IMR-90 (cell line): Measurements from ENCODE around the gene MAB21L1. TPM values are rescaled to one million over a fixed set of nuclear protein-coding genes. Genes with fewer than 3 reads are reported as not detected.

Source experiments
- ATAC-seq: fragments of 200-7000 bp; cut with Tn5 transposase; 2 replicates; pipeline ENCODE4 v1.9.1; 2020; ENCODE audit warnings: low read depth, mild to moderate bottlenecking, moderate library complexity
- BruUV-seq: library from RNA; stranded (reverse); fragments of 400-500 nt; replicated peaks from 2 replicates; lab custom pipeline; 2021; lab: Mats Ljungman, UMichigan
- CTCF ChIA-PET: fragments of 300-600 bp; formaldehyde crosslinking; extraction: SDS; loops from one replicate; lab custom pipeline; 2021; ENCODE audit warnings: antibody characterized with exemption; lab: Yijun Ruan, JAX
- POLR2A ChIA-PET: fragments of 300-600 bp; sonication (Branson Sonifier 250); formaldehyde crosslinking; loops from one replicate; lab custom pipeline; 2022; ENCODE audit warnings: antibody characterized with exemption; ENCODE audit not compliant: unreplicated experiment; lab: Charles Lee
- DNase-seq: peaks from one replicate; pipeline ENCODE4 v3.0.0; 2013
- H2AFZ ChIP-seq: replicated peaks from 2 replicates; pipeline ENCODE3; 2013; ENCODE audit warnings: low read length, mild to moderate bottlenecking; ENCODE audit not compliant: poor library complexity
- H2AK5ac ChIP-seq: 2 replicates; pipeline ENCODE4 v1.6.1; 2013; ENCODE audit warnings: low read depth, low read length, inconsistent platforms
- H2AK9ac ChIP-seq: replicated peaks from 2 replicates; pipeline ENCODE3; 2013; ENCODE audit warnings: mild to moderate bottlenecking, low read depth, low read length, moderate library complexity; ENCODE audit not compliant: poor library complexity
- H2BK120ac ChIP-seq: 2 replicates; pipeline ENCODE4 v1.6.1; 2013; ENCODE audit warnings: low read depth, low read length, inconsistent platforms
- H2BK15ac ChIP-seq: 3 replicates; pipeline ENCODE4 v1.6.1; 2013; ENCODE audit warnings: low read depth, low read length, inconsistent platforms
- H2BK20ac ChIP-seq: 2 replicates; pipeline ENCODE4 v1.6.1; 2013; ENCODE audit warnings: low read depth, mild to moderate bottlenecking, inconsistent platforms, low read length, moderate library complexity
- H2BK5ac ChIP-seq: 2 replicates; pipeline ENCODE4 v1.6.1; 2013; ENCODE audit warnings: mild to moderate bottlenecking, low read depth, low read length, inconsistent platforms; ENCODE audit not compliant: poor library complexity, severe bottlenecking
- H3K14ac ChIP-seq: replicated peaks from 2 replicates; pipeline ENCODE4 v1.6.1; 2013; ENCODE audit warnings: low read depth, low read length, inconsistent platforms
- H3K18ac ChIP-seq: 2 replicates; pipeline ENCODE4 v1.6.1; 2013; ENCODE audit warnings: low read depth, low read length, control low read depth
- H3K23ac ChIP-seq: 2 replicates; pipeline ENCODE4 v1.6.1; 2013; ENCODE audit warnings: low read depth, low read length, inconsistent platforms
- H3K27ac ChIP-seq: 2 replicates; pipeline ENCODE4 v1.5.1; 2013; ENCODE audit warnings: mild to moderate bottlenecking, control low read depth, low read length; ENCODE audit not compliant: insufficient read depth
- H3K27me3 ChIP-seq: 2 replicates; pipeline ENCODE4 v1.6.1; 2013; ENCODE audit warnings: low read length; ENCODE audit not compliant: control insufficient read depth, insufficient read depth
- H3K36me3 ChIP-seq: 2 replicates; pipeline ENCODE4 v1.6.1; 2013; ENCODE audit warnings: low read length, mixed read lengths; ENCODE audit not compliant: control insufficient read depth, insufficient read depth
- H3K4ac ChIP-seq: 2 replicates; pipeline ENCODE4 v1.6.1; 2013; ENCODE audit warnings: low read depth, low read length, inconsistent platforms
- H3K4me1 ChIP-seq: 2 replicates; pipeline ENCODE4 v1.6.1; 2013; ENCODE audit warnings: low read length, mixed read lengths; ENCODE audit not compliant: control insufficient read depth, insufficient read depth
- H3K4me2 ChIP-seq: 2 replicates; pipeline ENCODE4 v1.6.1; 2013; ENCODE audit warnings: low read depth, mild to moderate bottlenecking, control low read depth, low read length, moderate library complexity
- H3K4me3 ChIP-seq: 2 replicates; pipeline ENCODE4 v1.5.1; 2013; ENCODE audit warnings: low read depth, mild to moderate bottlenecking, control low read depth, low read length, moderate library complexity; ENCODE audit not compliant: insufficient read depth
- H3K56ac ChIP-seq: 2 replicates; pipeline ENCODE4 v1.6.1; 2013; ENCODE audit warnings: low read length, inconsistent platforms; ENCODE audit not compliant: insufficient read depth; ENCODE audit errors: extremely low read depth
- H3K79me1 ChIP-seq, 2 experiments: 2 replicates each; pipeline ENCODE4 v1.6.1; 2013; ENCODE audit warnings: low read length in 2 of 2, inconsistent platforms in 1 of 2, low read depth in 1 of 2
- H3K9ac ChIP-seq: 2 replicates; pipeline ENCODE4 v1.6.1; 2013; ENCODE audit warnings: low read depth, low read length, control low read depth
- H3K9me1 ChIP-seq: 2 replicates; pipeline ENCODE4 v1.6.1; 2013; ENCODE audit warnings: low read length, inconsistent platforms; ENCODE audit not compliant: insufficient read depth
- H3K9me3 ChIP-seq: 2 replicates; pipeline ENCODE4 v1.6.1; 2013; ENCODE audit warnings: low read length; ENCODE audit not compliant: control insufficient read depth, insufficient read depth
- H4K20me1 ChIP-seq: 2 replicates; pipeline ENCODE4 v1.6.1; 2013; ENCODE audit warnings: low read length, inconsistent platforms; ENCODE audit not compliant: insufficient read depth
- H4K5ac ChIP-seq: 2 replicates; pipeline ENCODE4 v1.6.1; 2013; ENCODE audit warnings: mild to moderate bottlenecking, low read depth, low read length, control low read depth
- H4K8ac ChIP-seq, 2 experiments: 2 replicates each; pipeline ENCODE4 v1.6.1; 2013; ENCODE audit warnings: low read depth in 2 of 2, low read length in 2 of 2, control low read depth in 1 of 2, inconsistent platforms in 1 of 2
- H4K91ac ChIP-seq: 2 replicates; pipeline ENCODE4 v1.6.1; 2013; ENCODE audit warnings: low read depth, low read length, inconsistent platforms; ENCODE audit not compliant: insufficient read depth
- BHLHE40 ChIP-seq: fragments of 150-350 bp; IDR thresholded peaks from 2 replicates; pipeline ENCODE4 v1.6.1; 2016; ENCODE audit warnings: mild to moderate bottlenecking, low read depth, low read length
- CHD1 ChIP-seq: IDR thresholded peaks from 2 replicates; pipeline ENCODE4 v1.6.1; 2012; ENCODE audit warnings: low read depth, low read length, improper control_type of control experiment
- ELK1 ChIP-seq: fragments of 150-350 bp; IDR thresholded peaks from 2 replicates; pipeline ENCODE4 v1.6.1; 2016; ENCODE audit warnings: low read depth, mild to moderate bottlenecking, low read length, moderate library complexity, borderline replicate concordance
- FOS ChIP-seq: fragments of 150-350 bp; IDR thresholded peaks from 2 replicates; pipeline ENCODE4 v1.6.1; 2016; ENCODE audit warnings: low read depth, low read length
- POLR2A ChIP-seq: IDR thresholded peaks from 2 replicates; pipeline ENCODE4 v1.6.1; 2012; ENCODE audit warnings: mild to moderate bottlenecking, low read depth, low read length
- RCOR1 ChIP-seq: IDR thresholded peaks from 2 replicates; pipeline ENCODE4 v1.6.1; 2012; ENCODE audit warnings: mild to moderate bottlenecking, low read length, improper control_type of control experiment; ENCODE audit not compliant: insufficient replicate concordance
- SMC3 ChIP-seq: fragments of 150-350 bp; IDR thresholded peaks from 2 replicates; pipeline ENCODE4 v1.6.1; 2016; ENCODE audit warnings: low read depth, mild to moderate bottlenecking, antibody characterized with exemption, low read length, moderate library complexity
- USF2 ChIP-seq: fragments of 150-350 bp; IDR thresholded peaks from 2 replicates; pipeline ENCODE4 v1.6.1; 2017; ENCODE audit warnings: mild to moderate bottlenecking, antibody characterized with exemption, low read length, low read depth
- WGBS, 2 experiments: methylation state at CpG; one replicate each; pipeline versions ENCODE4 v1.1.5 to v1.1.7; 2013; ENCODE audit warnings: missing lambda C conversion rate in 2 of 2; ENCODE audit not compliant: insufficient read length in 1 of 2; ENCODE audit errors: extremely low coverage in 2 of 2; 5-methylcytosine and 5-hydroxymethylcytosine counted together
- dilution Hi-C: fragments of 300-500 bp; cut with HindIII; formaldehyde crosslinking; loops from one replicate; pipeline ENCODE4 v1.14.3; 2018; ENCODE audit warnings: low sequenced_read_pairs; ENCODE audit not compliant: unreplicated experiment
- in situ Hi-C: fragments of 300-500 bp; cut with MboI; formaldehyde crosslinking; loops from 3 replicates; pipeline ENCODE4 v1.14.3; 2019; ENCODE audit warnings: low sequenced_read_pairs, inconsistent platforms, mixed read lengths
- intact Hi-C: fragments of 100-400 bp; cut with micrococcal nuclease; formaldehyde crosslinking; loops from 2 replicates; pipeline ENCODE4 v1.10.0; 2022
- polyA plus RNA-seq, 3 experiments: library from polyadenylated mRNA; depleted of rRNA; stranded (reverse); fragments of >200 nt; gene quantifications; 2 replicates each; pipeline ENCODE4 v1.2.3, GENCODE V29; 2012; ENCODE audit warnings: low replicate concordance in 1 of 3
- total RNA-seq: library from RNA; depleted of rRNA; stranded (reverse); fragments of >200 nt; gene quantifications from 2 replicates; pipeline ENCODE4 v1.2.3, GENCODE V29; 2012
- TF ChIP-seq, protein P1 (sequence below): conservative IDR thresholded peaks from 2 replicates; pipeline ENCODE4 v1.5.1; 2012; ENCODE audit warnings: mild to moderate bottlenecking, low read depth, low read length, improper control_type of control experiment

Gene MAB21L1
- total and polyA plus RNA-seq, 2 of the 4 experiments (the other 2 are of a cell fraction) = 0.53 to 0.72 TPM

DNA sequence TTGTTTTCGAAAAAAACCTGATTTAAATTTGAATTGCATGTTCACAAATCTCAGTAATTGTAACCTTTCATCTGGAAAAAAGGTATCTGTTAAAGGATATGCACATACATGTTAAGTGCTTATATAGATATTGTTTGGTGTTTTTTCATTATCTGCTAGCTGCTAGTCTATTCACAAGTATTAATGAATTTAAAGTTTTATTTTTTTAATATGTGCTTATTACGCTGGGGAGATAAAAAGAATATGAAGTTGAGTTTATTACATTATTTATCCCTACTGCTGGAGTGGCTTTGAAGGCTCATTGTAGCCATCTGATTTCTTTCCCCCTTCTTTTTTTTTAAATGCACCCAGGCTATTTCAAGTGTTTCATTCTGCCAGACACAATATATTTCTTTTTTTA lies 3.9 kb upstream of the MAB21L1 start:
- Histone ChIP-seq H3K27ac (no peak overlapping the region), H4K91ac (no peak overlapping the region), H3K4me3 (no peak overlapping the region), H2AFZ (no peak overlapping the region), H3K4me1 (no peaks in the 10 kb centered on the region), H3K4ac (no peak overlapping the region), H3K79me1 (no peaks in the 10 kb centered on the region), H3K9ac (no peak overlapping the region), H2AK5ac (no peak overlapping the region), H2AK9ac (no peak overlapping the region), H3K14ac (no peak overlapping the region), H3K27me3 (peaks cover 34% of the 10 kb centered on the region), H4K5ac (no peak overlapping the region), H4K20me1 (no peaks in the 10 kb centered on the region), H3K18ac (no peak overlapping the region), H2BK120ac (no peak overlapping the region), H3K9me3 (no peaks in the 10 kb centered on the region), H3K9me1 (no peaks in the 10 kb centered on the region), H3K23ac (no peak overlapping the region), H3K36me3 (no peaks in the 10 kb centered on the region), H3K56ac (no peak overlapping the region), H4K8ac (no peak overlapping the region), H2BK5ac (no peak overlapping the region), H3K4me2 (no peak overlapping the region), H2BK20ac (no peak overlapping the region), H2BK15ac (no peak overlapping the region)
- ChIA-PET CTCF (no interaction called here), POLR2A (no interaction called here)
- BruUV-seq = no TSS peak
- TF ChIP-seq POLR2A = no peak
- no peak for TF ChIP-seq RCOR1
- no peak for TF ChIP-seq ELK1
- TF ChIP-seq CHD1 = no peak
- TF ChIP-seq SMC3 = no peak
- TF ChIP-seq USF2 = no peak
- no peak for TF ChIP-seq FOS
- TF ChIP-seq, protein P1, sequence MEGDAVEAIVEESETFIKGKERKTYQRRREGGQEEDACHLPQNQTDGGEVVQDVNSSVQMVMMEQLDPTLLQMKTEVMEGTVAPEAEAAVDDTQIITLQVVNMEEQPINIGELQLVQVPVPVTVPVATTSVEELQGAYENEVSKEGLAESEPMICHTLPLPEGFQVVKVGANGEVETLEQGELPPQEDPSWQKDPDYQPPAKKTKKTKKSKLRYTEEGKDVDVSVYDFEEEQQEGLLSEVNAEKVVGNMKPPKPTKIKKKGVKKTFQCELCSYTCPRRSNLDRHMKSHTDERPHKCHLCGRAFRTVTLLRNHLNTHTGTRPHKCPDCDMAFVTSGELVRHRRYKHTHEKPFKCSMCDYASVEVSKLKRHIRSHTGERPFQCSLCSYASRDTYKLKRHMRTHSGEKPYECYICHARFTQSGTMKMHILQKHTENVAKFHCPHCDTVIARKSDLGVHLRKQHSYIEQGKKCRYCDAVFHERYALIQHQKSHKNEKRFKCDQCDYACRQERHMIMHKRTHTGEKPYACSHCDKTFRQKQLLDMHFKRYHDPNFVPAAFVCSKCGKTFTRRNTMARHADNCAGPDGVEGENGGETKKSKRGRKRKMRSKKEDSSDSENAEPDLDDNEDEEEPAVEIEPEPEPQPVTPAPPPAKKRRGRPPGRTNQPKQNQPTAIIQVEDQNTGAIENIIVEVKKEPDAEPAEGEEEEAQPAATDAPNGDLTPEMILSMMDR = no peak
- no peak for TF ChIP-seq BHLHE40
- intact Hi-C loops = no loop called here
- dilution Hi-C loops = no loop called here
- ATAC-seq = no peak
- WGBS, 2 experiments = 100% methylated on average over 1 of the region's 2 CpGs; no CpG with 5 or more reads in 1 of the 2 experiments
- no peak for DNase-seq
- in situ Hi-C loops = no loop called here
